ENCODE data around the gene RBM18. TPM values are rescaled to one million over a fixed set of nuclear protein-coding genes. Genes with fewer than 3 reads are reported as not detected.

The RBM18 gene
- total and polyA plus RNA-seq, 2 donors (not counting 1 experiment from before 2014, with no cell fraction given) = 9.7 to 12.4 TPM

DNA sequence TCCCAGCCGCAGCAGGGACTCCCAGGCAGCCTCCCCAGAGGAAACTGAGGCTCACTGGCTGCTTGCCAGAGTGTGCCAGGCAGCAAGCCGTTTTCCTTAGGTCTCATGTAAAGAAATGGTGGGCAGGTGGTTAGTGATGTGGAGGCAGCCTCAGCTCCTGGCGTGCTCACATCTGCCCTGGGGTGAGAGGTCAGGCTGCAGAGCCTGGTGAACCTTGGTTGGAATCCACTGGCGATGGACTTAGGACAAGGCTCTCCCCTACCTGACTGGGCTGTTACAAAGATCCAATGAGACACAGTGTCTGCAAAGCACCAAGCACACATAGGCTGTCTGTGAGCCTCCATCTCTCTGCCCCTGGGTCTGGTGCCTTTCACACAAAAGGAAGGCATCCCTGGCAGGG is 66.8 kb downstream of the RBM18 start:
- ATAC-seq (ENCODE audit: low read depth) = no peak
- H3K27ac Mint-ChIP-seq = no peak overlapping the region
- H3K27me3 Mint-ChIP-seq = peaks cover 12% of the 10 kb centered on the region
- H2AFZ ChIP-seq (ENCODE audit: insufficient read depth, low read depth, low read length, poor library complexity, severe bottlenecking) = no peak overlapping the region
- H3K27ac ChIP-seq (ENCODE audit: low read length in 2 of 2) = no peak overlapping the region
- ChIA-PET CTCF (no interaction called here), POLR2A (interaction anchor here (0.6 kb wide), 1 partner anchor 829 kb away, joined by 3 read pairs; no protein-coding TSS in a partner anchor)
- no peaks in the 10 kb centered on the region for H3K4me1 Mint-ChIP-seq
- DNase-seq = no peak
- no peaks in the 10 kb centered on the region for H3K4me1 ChIP-seq (ENCODE audit: control insufficient read depth in 2 of 2, insufficient read depth in 2 of 2, low read length in 2 of 2)
- TF ChIP-seq, protein P1, sequence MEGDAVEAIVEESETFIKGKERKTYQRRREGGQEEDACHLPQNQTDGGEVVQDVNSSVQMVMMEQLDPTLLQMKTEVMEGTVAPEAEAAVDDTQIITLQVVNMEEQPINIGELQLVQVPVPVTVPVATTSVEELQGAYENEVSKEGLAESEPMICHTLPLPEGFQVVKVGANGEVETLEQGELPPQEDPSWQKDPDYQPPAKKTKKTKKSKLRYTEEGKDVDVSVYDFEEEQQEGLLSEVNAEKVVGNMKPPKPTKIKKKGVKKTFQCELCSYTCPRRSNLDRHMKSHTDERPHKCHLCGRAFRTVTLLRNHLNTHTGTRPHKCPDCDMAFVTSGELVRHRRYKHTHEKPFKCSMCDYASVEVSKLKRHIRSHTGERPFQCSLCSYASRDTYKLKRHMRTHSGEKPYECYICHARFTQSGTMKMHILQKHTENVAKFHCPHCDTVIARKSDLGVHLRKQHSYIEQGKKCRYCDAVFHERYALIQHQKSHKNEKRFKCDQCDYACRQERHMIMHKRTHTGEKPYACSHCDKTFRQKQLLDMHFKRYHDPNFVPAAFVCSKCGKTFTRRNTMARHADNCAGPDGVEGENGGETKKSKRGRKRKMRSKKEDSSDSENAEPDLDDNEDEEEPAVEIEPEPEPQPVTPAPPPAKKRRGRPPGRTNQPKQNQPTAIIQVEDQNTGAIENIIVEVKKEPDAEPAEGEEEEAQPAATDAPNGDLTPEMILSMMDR (IDR thresholded peaks at IDR 0.05) = no peak
- no peak for TF ChIP-seq EZH2 (IDR thresholded peaks at IDR 0.05; ENCODE audit: borderline replicate concordance, insufficient read depth, low read depth, low read length, poor library complexity, severe bottlenecking)
- intact Hi-C loops (cut with micrococcal nuclease) = no loop called here
- H3K4me2 ChIP-seq (replicated peaks; ENCODE audit: low read depth, low read length, poor library complexity, severe bottlenecking) = no peak overlapping the region
- no peak overlapping the region for H3K4me3 ChIP-seq (ENCODE audit: control extremely low read depth in 1 of 5, extremely low read depth in 1 of 5, insufficient read depth in 1 of 5, low read depth in 2 of 5, low read length in 4 of 5)
- WGBS (ENCODE audit: insufficient coverage) = 89% methylated on average over 4 of the region's 4 CpGs
- H3K79me2 ChIP-seq (ENCODE audit: control insufficient read depth, insufficient read depth, low read length) = no peaks in the 10 kb centered on the region
- peaks cover 0 to 8% (median 0%) of the 10 kb centered on the region in 4 experiments for H3K27me3 ChIP-seq (replicated peaks in 1 of 4; ENCODE audit: control extremely low read depth in 1 of 4, control insufficient read depth in 3 of 4, insufficient read depth in 4 of 4, low read length in 3 of 4)
- H3K36me3 ChIP-seq (replicated peaks in 1 of 2; ENCODE audit: control extremely low read depth in 1 of 2, control insufficient read depth in 1 of 2, extremely low read depth in 1 of 2, insufficient read depth in 2 of 2, low read length in 1 of 2) = no peaks in the 10 kb centered on the region
- H3K9me3 ChIP-seq (ENCODE audit: control extremely low read depth in 1 of 3, control insufficient read depth in 2 of 3, insufficient read depth in 1 of 3, low read length in 2 of 3) = no peaks in the 10 kb centered on the region
- H3K4me3 Mint-ChIP-seq = no peak overlapping the region
- no peak overlapping the region for H3K9ac ChIP-seq (ENCODE audit: low read length)
- no peaks in the 10 kb centered on the region for H4K20me1 ChIP-seq (ENCODE audit: control insufficient read depth, insufficient read depth, low read length, poor library complexity, severe bottlenecking)
- no peaks in the 10 kb centered on the region for H3K9me3 Mint-ChIP-seq (ENCODE audit: insufficient read depth)

DNA sequence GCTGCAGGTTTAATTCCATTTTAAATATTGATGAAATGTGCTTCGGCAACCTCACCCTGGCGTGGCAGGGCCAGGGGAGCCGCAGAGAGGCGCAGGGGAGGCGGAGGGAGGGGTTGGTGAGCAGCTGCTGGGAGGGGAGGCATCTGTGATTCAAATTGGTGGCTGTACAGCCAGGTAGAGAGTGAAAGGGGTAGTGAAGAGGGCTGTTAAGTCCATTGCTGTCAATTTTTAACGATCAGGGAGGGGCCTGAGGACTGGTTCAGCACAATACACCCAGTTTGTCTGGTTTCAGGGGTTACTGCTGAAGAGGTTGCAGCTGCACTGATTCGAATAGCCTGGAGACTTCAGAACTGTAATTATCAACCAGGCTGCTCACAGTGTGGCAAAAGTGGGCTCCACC is 67.2 kb downstream of the RBM18 start:
- WGBS (ENCODE audit: insufficient coverage) = 88% methylated on average over 7 of the region's 7 CpGs
- ChIA-PET POLR2A (no interaction called here), CTCF (no interaction called here)
- intact Hi-C loops (cut with micrococcal nuclease) = no loop called here
- Mint-ChIP-seq H3K4me1 (no peaks in the 10 kb centered on the region), H3K4me3 (no peak overlapping the region), H3K27ac (no peak overlapping the region), H3K27me3 (peaks cover 12% of the 10 kb centered on the region), H3K9me3 (ENCODE audit: insufficient read depth) (no peaks in the 10 kb centered on the region)
- Histone ChIP-seq H3K27me3 (replicated peaks in 1 of 4; ENCODE audit: control extremely low read depth in 1 of 4, control insufficient read depth in 3 of 4, insufficient read depth in 4 of 4, low read length in 3 of 4) (peaks cover 0 to 10% (median 0%) of the 10 kb centered on the region in 4 experiments), H3K4me3 (ENCODE audit: control extremely low read depth in 1 of 5, extremely low read depth in 1 of 5, insufficient read depth in 1 of 5, low read depth in 2 of 5, low read length in 4 of 5) (no peak overlapping the region), H3K4me2 (replicated peaks; ENCODE audit: low read depth, low read length, poor library complexity, severe bottlenecking) (no peak overlapping the region), H3K9me3 (ENCODE audit: control extremely low read depth in 1 of 3, control insufficient read depth in 2 of 3, insufficient read depth in 1 of 3, low read length in 2 of 3) (no peaks in the 10 kb centered on the region), H3K27ac (ENCODE audit: low read length in 2 of 2) (no peak overlapping the region), H3K36me3 (replicated peaks in 1 of 2; ENCODE audit: control extremely low read depth in 1 of 2, control insufficient read depth in 1 of 2, extremely low read depth in 1 of 2, insufficient read depth in 2 of 2, low read length in 1 of 2) (no peaks in the 10 kb centered on the region), H2AFZ (ENCODE audit: insufficient read depth, low read depth, low read length, poor library complexity, severe bottlenecking) (no peak overlapping the region), H4K20me1 (ENCODE audit: control insufficient read depth, insufficient read depth, low read length, poor library complexity, severe bottlenecking) (no peaks in the 10 kb centered on the region), H3K9ac (ENCODE audit: low read length) (no peak overlapping the region), H3K79me2 (ENCODE audit: control insufficient read depth, insufficient read depth, low read length) (no peaks in the 10 kb centered on the region), H3K4me1 (ENCODE audit: control insufficient read depth in 2 of 2, insufficient read depth in 2 of 2, low read length in 2 of 2) (no peaks in the 10 kb centered on the region)
- no peak for ATAC-seq (ENCODE audit: low read depth)
- DNase-seq = no peak
- TF ChIP-seq EZH2 (IDR thresholded peaks at IDR 0.05; ENCODE audit: borderline replicate concordance, insufficient read depth, low read depth, low read length, poor library complexity, severe bottlenecking) = no peak
- TF ChIP-seq, protein P1 (IDR thresholded peaks at IDR 0.05) = no peak
